SU-DHL-6 (cell line): Measurements from ENCODE around the gene SLC1A3.

ENCODE experiments used
- H2AFZ ChIP-seq: fragments of 200-600 bp; sonication (generic); 2 replicates; pipeline ENCODE4 v1.6.1; 2014; ENCODE audit warnings: low read depth, mild to moderate bottlenecking, moderate library complexity, mixed read lengths, antibody characterized with exemption, low read length; ENCODE audit not compliant: severe bottlenecking
- H3F3A ChIP-seq: fragments of 200-600 bp; shearing (Covaris generic); 2 replicates; pipeline ENCODE4 v1.6.0; 2016; ENCODE audit warnings: antibody characterized with exemption, mild to moderate bottlenecking; ENCODE audit not compliant: insufficient read depth
- H3K27ac ChIP-seq: fragments of 200-600 bp; sonication (generic); 2 replicates; pipeline ENCODE4 v1.5.1; 2016; ENCODE audit warnings: low read depth, mild to moderate bottlenecking, low read length, moderate library complexity, mixed read lengths
- H3K27me3 ChIP-seq: fragments of 200-600 bp; sonication (generic), shearing (Covaris generic); 2 replicates; pipeline ENCODE4 v1.6.0; 2014; ENCODE audit warnings: mild to moderate bottlenecking, low read length
- H3K36me3 ChIP-seq: fragments of 200-600 bp; sonication (generic); 2 replicates; pipeline ENCODE4 v1.6.1; 2014; ENCODE audit warnings: mild to moderate bottlenecking, low read length, mixed read lengths
- H3K4me2 ChIP-seq: fragments of 300-600, 200-600 bp; shearing (Covaris generic), sonication (generic); 2 replicates; pipeline ENCODE4 v1.6.0; 2014; ENCODE audit warnings: low read length, low read depth, mild to moderate bottlenecking; ENCODE audit not compliant: poor library complexity, severe bottlenecking
- H3K4me3 ChIP-seq: fragments of 200-600 bp; sonication (generic); 2 replicates; pipeline ENCODE4 v1.5.1; 2014; ENCODE audit warnings: antibody characterized with exemption, low read length, mild to moderate bottlenecking, mixed read lengths; ENCODE audit not compliant: insufficient read depth, poor library complexity, severe bottlenecking
- H3K79me2 ChIP-seq: fragments of 200-600 bp; sonication (generic); 2 replicates; pipeline ENCODE4 v1.6.1; 2014; ENCODE audit warnings: mild to moderate bottlenecking, low read length, moderate library complexity; ENCODE audit not compliant: insufficient read depth
- H3K9ac ChIP-seq: fragments of 200-600 bp; sonication (generic); 2 replicates; pipeline ENCODE4 v1.7.0; 2014; ENCODE audit warnings: mild to moderate bottlenecking, low read length
- H3K9me2 ChIP-seq: fragments of 200-600 bp; sonication (generic); replicated peaks from 2 replicates; pipeline ENCODE4 v1.6.1; 2014; ENCODE audit warnings: low read length; ENCODE audit not compliant: insufficient read depth
- H3K9me3 ChIP-seq: fragments of 200-600 bp; sonication (generic); 2 replicates; pipeline ENCODE4 v1.6.1; 2014; ENCODE audit warnings: low read length, mixed read lengths; ENCODE audit not compliant: insufficient read depth
- H4K20me1 ChIP-seq: fragments of 200-600 bp; sonication (generic); 2 replicates; pipeline ENCODE4 v1.6.1; 2014; ENCODE audit warnings: low read depth, mild to moderate bottlenecking, antibody characterized with exemption, low read length, moderate library complexity, mixed read lengths
- EZH2phosphoT487 ChIP-seq: fragments of 200-600 bp; sonication (generic), shearing (Covaris generic); conservative IDR thresholded peaks from 2 replicates; pipeline ENCODE4 v1.6.1; 2018; ENCODE audit warnings: mild to moderate bottlenecking, antibody characterized with exemption, low read length, moderate library complexity, mixed read lengths
- TF ChIP-seq, protein P1 (sequence below): fragments of 200-600 bp; sonication (generic); IDR thresholded peaks from one replicate; pipeline ENCODE4 v1.5.1; 2017; ENCODE audit warnings: antibody characterized with exemption, mild to moderate bottlenecking, low read length, moderate library complexity; ENCODE audit not compliant: insufficient read depth, poor library complexity, severe bottlenecking

SLC1A3 gene

DNA sequence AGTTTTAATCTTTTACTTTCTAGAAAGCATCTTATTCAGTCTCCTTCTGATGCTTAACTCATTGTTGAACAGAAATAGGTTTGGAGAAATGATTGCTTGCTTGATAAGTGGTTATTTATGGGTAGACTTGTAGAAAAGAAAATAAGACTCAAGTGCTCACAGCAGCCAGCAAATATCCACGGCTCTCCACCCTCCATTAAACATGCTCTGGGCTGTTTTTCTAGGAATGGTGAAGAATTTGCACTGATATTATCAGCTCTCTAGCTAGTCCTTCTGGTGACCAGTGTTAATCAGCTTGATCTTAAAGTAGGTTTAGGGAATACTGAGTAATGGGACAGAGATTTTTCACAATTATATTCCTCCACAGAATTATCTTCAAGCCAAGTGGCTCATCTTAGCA lies 60.6 kb downstream of the SLC1A3 start:
- Histone ChIP-seq H4K20me1 (no peaks in the 10 kb centered on the region), H3K9ac (no peak overlapping the region), H2AFZ (no peak overlapping the region), H3K27me3 (no peaks in the 10 kb centered on the region), H3K36me3 (no peaks in the 10 kb centered on the region), H3F3A (no peaks in the 10 kb centered on the region), H3K9me3 (no peaks in the 10 kb centered on the region), H3K9me2 (no peaks in the 10 kb centered on the region), H3K4me2 (no peak overlapping the region), H3K79me2 (no peaks in the 10 kb centered on the region), H3K27ac (no peak overlapping the region), H3K4me3 (no peak overlapping the region)
- no peak for TF ChIP-seq EZH2phosphoT487
- TF ChIP-seq, protein P1, sequence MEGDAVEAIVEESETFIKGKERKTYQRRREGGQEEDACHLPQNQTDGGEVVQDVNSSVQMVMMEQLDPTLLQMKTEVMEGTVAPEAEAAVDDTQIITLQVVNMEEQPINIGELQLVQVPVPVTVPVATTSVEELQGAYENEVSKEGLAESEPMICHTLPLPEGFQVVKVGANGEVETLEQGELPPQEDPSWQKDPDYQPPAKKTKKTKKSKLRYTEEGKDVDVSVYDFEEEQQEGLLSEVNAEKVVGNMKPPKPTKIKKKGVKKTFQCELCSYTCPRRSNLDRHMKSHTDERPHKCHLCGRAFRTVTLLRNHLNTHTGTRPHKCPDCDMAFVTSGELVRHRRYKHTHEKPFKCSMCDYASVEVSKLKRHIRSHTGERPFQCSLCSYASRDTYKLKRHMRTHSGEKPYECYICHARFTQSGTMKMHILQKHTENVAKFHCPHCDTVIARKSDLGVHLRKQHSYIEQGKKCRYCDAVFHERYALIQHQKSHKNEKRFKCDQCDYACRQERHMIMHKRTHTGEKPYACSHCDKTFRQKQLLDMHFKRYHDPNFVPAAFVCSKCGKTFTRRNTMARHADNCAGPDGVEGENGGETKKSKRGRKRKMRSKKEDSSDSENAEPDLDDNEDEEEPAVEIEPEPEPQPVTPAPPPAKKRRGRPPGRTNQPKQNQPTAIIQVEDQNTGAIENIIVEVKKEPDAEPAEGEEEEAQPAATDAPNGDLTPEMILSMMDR: no peak

DNA sequence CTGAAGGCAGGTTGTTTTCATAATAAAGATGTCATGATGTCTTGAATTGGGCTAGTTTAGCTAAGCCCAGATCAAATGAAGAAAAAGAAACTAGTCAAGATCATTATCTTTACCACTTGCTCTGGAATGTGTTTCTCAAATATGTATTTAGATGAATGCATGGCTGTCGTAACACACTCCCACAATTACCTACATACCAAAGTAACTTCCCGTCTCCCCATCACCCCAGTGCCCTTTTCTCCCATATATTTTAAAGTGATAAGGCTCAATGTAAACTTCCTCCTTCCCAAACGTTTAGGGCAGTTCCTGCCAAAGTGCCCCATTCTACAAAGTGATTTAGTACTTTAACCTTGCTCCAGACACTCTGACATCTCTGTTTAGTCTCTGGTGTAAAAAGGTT lies 61.4 kb downstream of the SLC1A3 start:
- no peaks in the 10 kb centered on the region for H4K20me1 ChIP-seq
- H3F3A ChIP-seq: no peaks in the 10 kb centered on the region
- H3K79me2 ChIP-seq: no peaks in the 10 kb centered on the region
- TF ChIP-seq, protein P1: no peak
- TF ChIP-seq EZH2phosphoT487: no peak
- no peak overlapping the region for H3K27ac ChIP-seq
- no peak overlapping the region for H3K4me2 ChIP-seq
- no peaks in the 10 kb centered on the region for H3K27me3 ChIP-seq
- no peak overlapping the region for H3K9ac ChIP-seq
- H3K9me2 ChIP-seq: no peaks in the 10 kb centered on the region
- H3K9me3 ChIP-seq: no peaks in the 10 kb centered on the region
- H3K36me3 ChIP-seq: no peaks in the 10 kb centered on the region
- no peak overlapping the region for H3K4me3 ChIP-seq
- H2AFZ ChIP-seq: no peak overlapping the region

DNA sequence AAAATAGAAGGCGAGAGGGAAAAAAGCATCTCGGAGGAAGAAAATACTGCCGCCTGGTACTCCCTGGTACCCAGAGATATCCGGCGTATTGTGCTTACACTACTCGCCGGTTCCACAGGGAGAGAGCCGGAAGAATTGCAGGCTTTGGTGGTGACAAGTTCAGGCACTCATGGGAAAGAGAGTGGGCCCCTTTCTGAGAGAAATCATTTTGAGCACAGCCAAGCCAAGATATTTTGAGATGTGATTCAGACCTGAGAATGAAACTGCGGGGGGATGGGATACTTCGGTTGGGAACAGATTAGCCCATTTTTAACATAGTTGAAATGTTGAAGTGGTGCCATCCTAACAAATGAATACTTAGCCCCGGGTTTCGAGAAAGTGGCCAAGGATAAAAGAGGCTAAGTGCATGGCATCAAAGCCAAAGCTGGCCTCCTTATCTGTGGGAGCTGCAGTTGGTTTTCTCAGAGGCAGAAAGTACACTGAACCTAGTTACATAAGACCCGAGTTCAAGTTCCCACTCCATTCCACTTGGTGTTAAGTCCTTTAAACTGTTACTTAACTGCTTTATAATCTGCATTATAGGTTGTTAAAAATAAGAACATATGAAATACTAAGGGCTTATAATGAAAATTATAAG lies 62.7 kb downstream of the SLC1A3 start:
- H3K27me3 ChIP-seq: no peaks in the 10 kb centered on the region
- TF ChIP-seq EZH2phosphoT487: no peak
- TF ChIP-seq, protein P1: no peak
- H3K4me3 ChIP-seq: no peak overlapping the region
- H3K9me3 ChIP-seq: no peaks in the 10 kb centered on the region
- H3K79me2 ChIP-seq: no peaks in the 10 kb centered on the region
- no peaks in the 10 kb centered on the region for H3K9me2 ChIP-seq
- H3K36me3 ChIP-seq: no peaks in the 10 kb centered on the region
- H3K27ac ChIP-seq: no peak overlapping the region
- no peaks in the 10 kb centered on the region for H4K20me1 ChIP-seq
- no peak overlapping the region for H2AFZ ChIP-seq
- H3F3A ChIP-seq: no peaks in the 10 kb centered on the region
- no peak overlapping the region for H3K9ac ChIP-seq
- H3K4me2 ChIP-seq: no peak overlapping the region
